Measurements from ENCODE around the gene CTNNAL1.

Gene CTNNAL1

DNA sequence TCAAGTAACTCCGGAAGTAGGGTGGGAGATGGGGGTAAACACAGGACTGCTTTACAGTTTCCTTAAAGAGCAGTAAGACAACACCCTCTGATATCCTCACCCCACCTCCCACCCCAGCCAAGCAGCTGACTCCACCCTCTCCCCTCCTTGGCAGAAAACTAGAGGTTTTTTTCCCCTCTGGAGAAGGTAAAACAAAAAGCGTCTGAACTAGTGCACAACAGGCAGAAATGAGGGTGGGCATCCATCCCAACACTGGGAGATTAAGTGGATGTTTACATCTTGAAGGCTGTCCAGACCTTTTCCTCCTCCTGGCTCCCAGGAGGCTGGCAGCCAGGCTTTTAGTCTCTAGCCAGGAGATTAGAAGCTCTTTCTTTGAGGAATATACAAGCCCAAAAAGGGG lies 13.9 kb upstream of the CTNNAL1 start:
- TF ChIP-seq GLI4 (tag by site-specific recombination; IDR thresholded peaks at IDR 0.05) (no peak), CTCF (tag by site-specific recombination; IDR thresholded peaks at IDR 0.05) (no peak), REST (tag by site-specific recombination; IDR thresholded peaks at IDR 0.05) (no peak), ZNF138 (tag by site-specific recombination; IDR thresholded peaks at IDR 0.05; ENCODE audit: borderline replicate concordance) (no peak), ZNF776 (tag by site-specific recombination; IDR thresholded peaks at IDR 0.05; ENCODE audit: borderline replicate concordance) (no peak), KLF8 (tag by site-specific recombination; IDR thresholded peaks at IDR 0.05) (no peak), ZNF530 (tag by site-specific recombination; IDR thresholded peaks at IDR 0.05; ENCODE audit: low read depth) (no peak), ZNF18 (tag by site-specific recombination; IDR thresholded peaks at IDR 0.05) (no peak), ZNF157 (tag by site-specific recombination; IDR thresholded peaks at IDR 0.05) (no peak), ZNF76 (tag by site-specific recombination; IDR thresholded peaks at IDR 0.05; ENCODE audit: borderline replicate concordance, low read depth) (no peak), ZNF510 (tag by site-specific recombination; IDR thresholded peaks at IDR 0.05; ENCODE audit: insufficient replicate concordance) (no peak), HOXD13 (CRISPR knock-in tag; IDR thresholded peaks at IDR 0.05; ENCODE audit: borderline replicate concordance) (no peak), ZNF660 (tag by site-specific recombination; IDR thresholded peaks at IDR 0.05) (no peak), TCF7L2 (IDR thresholded peaks at IDR 0.05; ENCODE audit: borderline replicate concordance, low read depth, low read length) (no peak), SP7 (tag by site-specific recombination; IDR thresholded peaks at IDR 0.05) (no peak), ZNF211 (tag by site-specific recombination; IDR thresholded peaks at IDR 0.05; ENCODE audit: low read depth) (no peak)
- TF ChIP-seq, protein P1, sequence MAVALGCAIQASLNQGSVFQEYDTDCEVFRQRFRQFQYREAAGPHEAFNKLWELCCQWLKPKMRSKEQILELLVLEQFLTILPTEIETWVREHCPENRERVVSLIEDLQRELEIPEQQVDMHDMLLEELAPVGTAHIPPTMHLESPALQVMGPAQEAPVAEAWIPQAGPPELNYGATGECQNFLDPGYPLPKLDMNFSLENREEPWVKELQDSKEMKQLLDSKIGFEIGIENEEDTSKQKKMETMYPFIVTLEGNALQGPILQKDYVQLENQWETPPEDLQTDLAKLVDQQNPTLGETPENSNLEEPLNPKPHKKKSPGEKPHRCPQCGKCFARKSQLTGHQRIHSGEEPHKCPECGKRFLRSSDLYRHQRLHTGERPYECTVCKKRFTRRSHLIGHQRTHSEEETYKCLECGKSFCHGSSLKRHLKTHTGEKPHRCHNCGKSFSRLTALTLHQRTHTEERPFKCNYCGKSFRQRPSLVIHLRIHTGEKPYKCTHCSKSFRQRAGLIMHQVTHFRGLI (tag by site-specific recombination; IDR thresholded peaks at IDR 0.05): no peak
- POLR2A ChIA-PET: no interaction called here
- no peaks in the 10 kb centered on the region for H3K9me3 ChIP-seq (ENCODE audit: control insufficient read depth, insufficient read depth, low read depth, low read length)
- no peak overlapping the region for H3K4me3 ChIP-seq (ENCODE audit: low read depth, low read length)
- CTCF ChIA-PET: interaction anchor here (0.6 to 0.7 kb wide), 4 partner anchors 8 to 63 kb away, joined by 3 to 6 read pairs (median 4); no protein-coding TSS in a partner anchor
- H3K4me1 ChIP-seq (ENCODE audit: control insufficient read depth, insufficient read depth, low read length): no peaks in the 10 kb centered on the region; the same call in 1 of the 2 replicates
- peaks cover under 1 to 30% of the 10 kb centered on the region in 2 experiments; a peak in 2 of 3 replicates for H3K36me3 ChIP-seq (ENCODE audit: control insufficient read depth in 2 of 2, insufficient read depth in 1 of 2, low read length in 2 of 2)
- H3K27ac ChIP-seq (ENCODE audit: extremely low read depth, low read depth, low read length): no peak overlapping the region

- ChIA-PET CTCF (no interaction called here), POLR2A (no interaction called here)
- Histone ChIP-seq H3K36me3 (ENCODE audit: control insufficient read depth in 2 of 2, insufficient read depth in 1 of 2, low read length in 2 of 2) (peaks cover 0 to 24% of the 10 kb centered on the region in 2 experiments; a peak in 1 of 3 replicates), H3K9me3 (ENCODE audit: control insufficient read depth, insufficient read depth, low read depth, low read length) (no peaks in the 10 kb centered on the region), H3K4me3 (ENCODE audit: low read depth, low read length) (no peak overlapping the region), H3K27ac (ENCODE audit: extremely low read depth, low read depth, low read length) (no peak overlapping the region), H3K4me1 (ENCODE audit: control insufficient read depth, insufficient read depth, low read length) (no peaks in the 10 kb centered on the region; the same call in 1 of the 2 replicates)
- TF ChIP-seq ZNF701 (tag by site-specific recombination; IDR thresholded peaks at IDR 0.05): no peak
- no peak for TF ChIP-seq HOXA7 (CRISPR knock-in tag; IDR thresholded peaks at IDR 0.05; ENCODE audit: borderline replicate concordance)
- TF ChIP-seq EGR2 (tag by site-specific recombination; IDR thresholded peaks at IDR 0.05; ENCODE audit: low read depth): no peak
- no peak for TF ChIP-seq ZIC2 (tag by site-specific recombination; IDR thresholded peaks at IDR 0.05)
- TF ChIP-seq ZSCAN18 (tag by site-specific recombination; IDR thresholded peaks at IDR 0.05): no peak
- TF ChIP-seq ZNF621 (tag by site-specific recombination; IDR thresholded peaks at IDR 0.05): no peak
- TF ChIP-seq ZNF549 (tag by site-specific recombination; IDR thresholded peaks at IDR 0.05): no peak
- TF ChIP-seq ZNF404 (tag by site-specific recombination; IDR thresholded peaks at IDR 0.05): no peak
- no peak for TF ChIP-seq ZNF366 (tag by site-specific recombination; conservative IDR thresholded peaks at IDR 0.05)
- TF ChIP-seq SP7 (tag by site-specific recombination; IDR thresholded peaks at IDR 0.05): no peak
- no peak for TF ChIP-seq ZNF530 (tag by site-specific recombination; IDR thresholded peaks at IDR 0.05; ENCODE audit: low read depth)
- no peak for TF ChIP-seq KLF7 (tag by site-specific recombination; IDR thresholded peaks at IDR 0.05; ENCODE audit: borderline replicate concordance)
Measured at GRCh38 chr9:109026306-109026705, 13.0 kb upstream of the CTNNAL1 start.
